Stomach (tissue), 9 donors: ENCODE measurements around the gene DPP10. TPM values are rescaled to one million over a fixed set of nuclear protein-coding genes. Genes with fewer than 3 reads are reported as not detected.

ENCODE experiments used
- DNase-seq, 2 donors: peaks; one replicate each; pipeline versions ENCODE4 v3.0.0 to v3.0.0-alpha.2; 2013 to 2019
- H3K27ac ChIP-seq, 5 donors: fragments of 200-600 bp in 4 of 5; sonication (generic) in 4 of 5; one replicate each; pipeline ENCODE4 v1.5.1; 2013 to 2019; ENCODE audit warnings: mild to moderate bottlenecking in 1 of 5, moderate library complexity in 1 of 5
- H3K27me3 ChIP-seq, 3 donors: fragments of 200-600 bp; sonication (generic); one replicate each; pipeline ENCODE4 v1.5.1; 2017 to 2019; ENCODE audit warnings: mixed run types in 1 of 3
- H3K36me3 ChIP-seq, 4 donors: fragments of 200-600 bp; sonication (generic); 1 replicate in 3 of 4; 2 replicates in 1 of 4; pipeline ENCODE4 v1.5.1; 2016 to 2019
- H3K4me1 ChIP-seq, 4 donors: fragments of 200-600 bp; sonication (generic); one replicate each; pipeline ENCODE4 v1.5.1; 2016 to 2019
- H3K4me3 ChIP-seq, 4 donors: fragments of 200-600 bp; sonication (generic) in 3 of 4; one replicate each; pipeline ENCODE4 v1.5.1; 2016 to 2019; ENCODE audit warnings: mild to moderate bottlenecking in 1 of 4
- H3K9me3 ChIP-seq, 4 donors: fragments of 200-600 bp; sonication (generic); one replicate each; pipeline ENCODE4 v1.5.1; 2016 to 2019
- CTCF ChIP-seq, 7 experiments: fragments of 450-650 bp in 4 of 7; fragments of 200-600 bp in 3 of 7; sonication (generic) in 3 of 7; IDR thresholded peaks; one replicate each; pipeline ENCODE4 v1.5.1; 2016 to 2019; ENCODE audit warnings: antibody characterized with exemption in 7 of 7, control low read depth in 2 of 7, mild to moderate bottlenecking in 1 of 7
- EP300 ChIP-seq: sonication (generic); formaldehyde crosslinking; IDR thresholded peaks from one replicate; pipeline ENCODE4 v1.6.1; 2017; ENCODE audit warnings: antibody characterized with exemption
- POLR2A ChIP-seq, 4 donors: fragments of 450-650 bp; IDR thresholded peaks; one replicate each; pipeline ENCODE4 v1.6.1; 2016; ENCODE audit warnings: antibody characterized with exemption in 4 of 4, control low read depth in 2 of 4, mild to moderate bottlenecking in 1 of 4, moderate library complexity in 1 of 4
- POLR2AphosphoS5 ChIP-seq, 3 donors: sonication (generic); formaldehyde crosslinking; IDR thresholded peaks; one replicate each; pipeline ENCODE4 v1.6.1; 2016; ENCODE audit warnings: antibody characterized with exemption in 3 of 3
- WGBS, 5 donors: extraction: QIAGEN DNeasy Blood & Tissue Kit in 3 of 5; methylation state at CpG; one replicate each; pipeline versions ENCODE4 v1.1.5 to v1.1.7; 2013 to 2018; 5-methylcytosine and 5-hydroxymethylcytosine counted together
- intact Hi-C: fragments of 100-400 bp; cut with DNase I; formaldehyde crosslinking; loops from one replicate; pipeline ENCODE4 v1.15.1; 2023; ENCODE audit warnings: low total_unique reads
- polyA plus RNA-seq, 3 donors: library from polyadenylated mRNA; stranded (reverse); fragments of 200-250 nt; gene quantifications; one replicate each; pipeline ENCODE4 v1.2.3, GENCODE V29; 2013
- total RNA-seq, 5 donors: library from RNA; depleted of rRNA; stranded (reverse); fragments of >200 nt; gene quantifications; one replicate each; pipeline versions ENCODE4 v1.1.0 to v1.2.3, GENCODE V29; 2014 to 2016
- donor health status: healthy with polysubstance abuse.
- donor health status: Bipolar disorder and iron deficiency.
- donor health status: healthy.

The DPP10 gene
- total and polyA plus RNA-seq, 8 donors, result 0.18 to 15.6 (median 2.0) TPM; not detected in 1

DNA sequence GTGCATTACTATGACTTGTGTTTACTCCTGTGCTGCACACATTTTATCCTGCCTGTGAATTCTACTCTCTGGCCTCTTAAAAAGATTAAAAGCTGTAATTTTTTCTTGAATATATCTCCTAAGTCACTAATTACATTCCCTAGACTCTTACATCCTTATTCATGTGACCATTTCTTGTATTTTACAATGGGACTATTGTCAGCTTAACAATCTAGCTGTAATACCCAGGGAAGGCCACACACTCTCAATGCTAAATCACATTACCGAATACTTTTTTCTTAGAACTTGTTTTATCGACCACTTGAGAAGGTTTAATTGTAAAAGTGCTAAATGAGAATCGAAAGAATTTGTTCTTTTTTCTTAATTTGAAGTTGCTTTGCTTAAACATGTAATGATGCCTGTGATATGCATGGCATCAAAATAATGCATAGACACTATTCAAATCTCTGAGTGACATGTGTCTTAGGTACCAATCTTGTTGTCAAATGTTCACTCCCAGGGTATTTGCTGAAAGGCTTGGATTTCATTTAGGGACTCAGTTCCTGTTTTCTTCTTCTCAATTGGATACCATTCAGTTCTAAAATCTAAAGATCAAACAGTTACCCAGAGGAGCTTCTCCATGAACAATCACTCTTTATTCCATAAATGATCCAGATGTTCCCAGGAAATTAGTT, 498.5 kb downstream of the DPP10 start:
- intact Hi-C loops, result no loop called here
- H3K36me3 ChIP-seq, result no peaks in the 10 kb centered on the region
- H3K27me3 ChIP-seq, result no peaks in the 10 kb centered on the region
- no peak for DNase-seq
- H3K4me1 ChIP-seq, result no peaks in the 10 kb centered on the region
- no peaks in the 10 kb centered on the region for H3K9me3 ChIP-seq
- WGBS, 5 donors, result 69 to 78% (median 72%) methylated on average over 3 of the region's 3 CpGs
- no peak for TF ChIP-seq EP300
- no peak overlapping the region for H3K27ac ChIP-seq
- H3K4me3 ChIP-seq, result no peak overlapping the region

- Histone ChIP-seq H3K9me3 (no peaks in the 10 kb centered on the region), H3K4me3 (no peak overlapping the region), H3K27me3 (no peaks in the 10 kb centered on the region), H3K4me1 (no peaks in the 10 kb centered on the region), H3K36me3 (no peaks in the 10 kb centered on the region), H3K27ac (no peak overlapping the region)
- no peak for DNase-seq
- WGBS, 5 donors, result 53 to 86% (median 75%) methylated on average over 2 of the region's 2 CpGs
- TF ChIP-seq CTCF (IDR thresholded peaks at IDR 0.05), result no peak
- TF ChIP-seq POLR2AphosphoS5 (IDR thresholded peaks at IDR 0.05), result no peak
- no peak for TF ChIP-seq EP300
- TF ChIP-seq POLR2A (IDR thresholded peaks at IDR 0.05), result no peak
- intact Hi-C loops, result no loop called here
Measured at GRCh38 chr2:114949228-114949804, 506.9 kb downstream of the DPP10 start.

- Histone ChIP-seq H3K4me1 (no peaks in the 10 kb centered on the region), H3K27me3 (no peaks in the 10 kb centered on the region), H3K36me3 (no peaks in the 10 kb centered on the region), H3K27ac (no peak overlapping the region), H3K9me3 (peaks cover 0 to 14% (median 0%) of the 10 kb centered on the region in 4 donors), H3K4me3 (no peak overlapping the region)
- intact Hi-C loops, result no loop called here
- WGBS, 5 donors, result 82 to 93% (median 83%) methylated on average over 5 of the region's 5 CpGs
- TF ChIP-seq POLR2A (IDR thresholded peaks at IDR 0.05) (no peak), EP300 (no peak), POLR2AphosphoS5 (IDR thresholded peaks at IDR 0.05) (no peak), CTCF (IDR thresholded peaks at IDR 0.05) (no peak)
- no peak for DNase-seq
Measured at GRCh38 chr2:114960389-114960788, 517.9 kb downstream of the DPP10 start.

DNA sequence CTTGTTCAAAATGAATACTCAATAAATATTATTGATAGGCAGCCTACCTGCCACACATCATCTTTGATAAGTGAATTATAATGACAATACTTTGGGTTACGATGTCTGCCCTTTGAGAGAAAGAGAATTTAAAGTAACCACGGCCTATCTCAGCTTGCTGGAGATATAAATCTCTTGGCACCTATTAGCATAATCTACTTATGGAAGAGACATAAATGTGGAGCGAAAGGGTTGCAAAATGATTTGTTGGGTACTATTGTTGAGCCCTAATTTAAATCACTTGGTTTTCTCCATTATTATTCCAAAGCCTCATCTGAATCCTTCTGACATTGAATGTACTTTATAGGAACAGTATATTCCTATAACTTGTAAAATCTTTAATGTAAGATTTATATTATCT, 520.1 kb downstream of the DPP10 start:
- Histone ChIP-seq H3K27ac (no peak overlapping the region), H3K4me1 (no peaks in the 10 kb centered on the region), H3K9me3 (peaks cover 0 to 9% (median 6%) of the 10 kb centered on the region in 4 donors), H3K27me3 (no peaks in the 10 kb centered on the region), H3K36me3 (no peaks in the 10 kb centered on the region), H3K4me3 (no peak overlapping the region)
- intact Hi-C loops, result no loop called here
- WGBS, 5 donors, result 73 to 83% (median 80%) methylated on average over 3 of the region's 3 CpGs
- TF ChIP-seq EP300 (no peak), POLR2A (IDR thresholded peaks at IDR 0.05) (no peak), CTCF (IDR thresholded peaks at IDR 0.05) (no peak), POLR2AphosphoS5 (IDR thresholded peaks at IDR 0.05) (no peak)
- DNase-seq, result no peak
